Fibroblast of villous mesenchyme (primary cell): ENCODE measurements around the gene XCL1. TPM values are rescaled to one million over a fixed set of nuclear protein-coding genes. Genes with fewer than 3 reads are reported as not detected.
A peak's percentile ranks its signal among the peaks of the same experiment; 100 is the strongest.

Experiments
- DNase-seq: peaks from one replicate; pipeline ENCODE4 v3.0.0-alpha.2; 2010; ENCODE audit warnings: low read depth
- H3K4me3 ChIP-seq: 2 replicates; pipeline ENCODE4 v1.5.1; 2011; ENCODE audit warnings: low read depth, mild to moderate bottlenecking, low read length
- CTCF ChIP-seq: IDR thresholded peaks from 2 replicates; pipeline ENCODE4 v1.5.1; 2012; ENCODE audit warnings: low read depth, mild to moderate bottlenecking, low read length; ENCODE audit not compliant: insufficient read depth
- total RNA-seq: library from RNA; depleted of rRNA; stranded (reverse); fragments of >200 nt; gene quantifications from 2 replicates; pipeline ENCODE4 v1.2.3, GENCODE V29; 2012

XCL1 gene
- total RNA-seq, 1 donor: not detected

- TF ChIP-seq CTCF: no peak
- DNase-seq: no peak
- H3K4me3 ChIP-seq: no peak overlapping the region
Measured at GRCh38 chr1:168607872-168608428, 31.5 kb downstream of the XCL1 start.

- DNase-seq: peak; percentile 54
- TF ChIP-seq CTCF: no peak
- no peak overlapping the region for H3K4me3 ChIP-seq
Measured at GRCh38 chr1:168608796-168609715, 32.7 kb downstream of the XCL1 start.

- H3K4me3 ChIP-seq: no peak overlapping the region
- no peak for TF ChIP-seq CTCF
- no peak for DNase-seq
Measured at GRCh38 chr1:168609741-168610510, 33.5 kb downstream of the XCL1 start.

GRCh38 chr1:168613038-168613451 lies 36.6 kb downstream of the XCL1 start:
- DNase-seq: no peak
- no peak for TF ChIP-seq CTCF
- no peak overlapping the region for H3K4me3 ChIP-seq

- no peak for TF ChIP-seq CTCF
- H3K4me3 ChIP-seq: no peak overlapping the region
- peak; percentile 11 for DNase-seq
Measured at GRCh38 chr1:168613691-168614231, 37.4 kb downstream of the XCL1 start.

GRCh38 chr1:168614235-168614634 lies 37.8 kb downstream of the XCL1 start:
- H3K4me3 ChIP-seq: no peak overlapping the region
- no peak for DNase-seq
- TF ChIP-seq CTCF: no peak
